Measurements from ENCODE around the gene SPDYE6. TPM values are rescaled to one million over a fixed set of nuclear protein-coding genes. Genes with fewer than 3 reads are reported as not detected.
A peak's percentile ranks its signal among the peaks of the same experiment; 100 is the strongest.

Gene SPDYE6
- total RNA-seq, 1 donor from 2014 or later, result not detected

- Mint-ChIP-seq H3K9me3 (ENCODE audit: unreplicated experiment) (no peaks in the 10 kb centered on the region), H3K4me1 (ENCODE audit: low read depth, unreplicated experiment) (peaks cover 4% of the 10 kb centered on the region), H3K27me3 (ENCODE audit: unreplicated experiment) (peaks cover 2% of the 10 kb centered on the region), H3K4me3 (ENCODE audit: unreplicated experiment) (no peak overlapping the region), H3K36me3 (ENCODE audit: unreplicated experiment) (no peaks in the 10 kb centered on the region), H3K27ac (ENCODE audit: unreplicated experiment) (no peak overlapping the region)
- no peak for DNase-seq
- no peak for TF ChIP-seq CTCF (IDR thresholded peaks at IDR 0.05; ENCODE audit: partially characterized antibody, unreplicated experiment)
These were observed 43.9 kb downstream of the SPDYE6 start for GRCh38 chr7:102312317-102312716.

GRCh38 chr7:102310414-102310815 lies 45.8 kb downstream of the SPDYE6 start:
- Mint-ChIP-seq H3K4me3 (ENCODE audit: unreplicated experiment) (peak overlapping the region; percentile 19), H3K27ac (ENCODE audit: unreplicated experiment) (peak overlapping the region; percentile 84), H3K4me1 (ENCODE audit: low read depth, unreplicated experiment) (peaks cover 5% of the 10 kb centered on the region), H3K36me3 (ENCODE audit: unreplicated experiment) (no peaks in the 10 kb centered on the region), H3K9me3 (ENCODE audit: unreplicated experiment) (peaks cover 2% of the 10 kb centered on the region), H3K27me3 (ENCODE audit: unreplicated experiment) (peaks cover 2% of the 10 kb centered on the region)
- no peak for TF ChIP-seq CTCF (IDR thresholded peaks at IDR 0.05; ENCODE audit: partially characterized antibody, unreplicated experiment)
- DNase-seq, result peak; percentile 52

GRCh38 chr7:102306916-102307677 lies 49.1 kb downstream of the SPDYE6 start:
- Mint-ChIP-seq H3K27ac (ENCODE audit: unreplicated experiment) (no peak overlapping the region), H3K9me3 (ENCODE audit: unreplicated experiment) (peaks cover 4% of the 10 kb centered on the region), H3K27me3 (ENCODE audit: unreplicated experiment) (no peaks in the 10 kb centered on the region), H3K4me1 (ENCODE audit: low read depth, unreplicated experiment) (peaks cover 5% of the 10 kb centered on the region), H3K4me3 (ENCODE audit: unreplicated experiment) (no peak overlapping the region), H3K36me3 (ENCODE audit: unreplicated experiment) (no peaks in the 10 kb centered on the region)
- no peak for TF ChIP-seq CTCF (IDR thresholded peaks at IDR 0.05; ENCODE audit: partially characterized antibody, unreplicated experiment)
- DNase-seq, result peak; percentile 53

GRCh38 chr7:102305414-102306268 lies 50.6 kb downstream of the SPDYE6 start:
- no peak for DNase-seq
- no peak for TF ChIP-seq CTCF (IDR thresholded peaks at IDR 0.05; ENCODE audit: partially characterized antibody, unreplicated experiment)
- H3K36me3 Mint-ChIP-seq (ENCODE audit: unreplicated experiment), result no peaks in the 10 kb centered on the region
- H3K4me1 Mint-ChIP-seq (ENCODE audit: low read depth, unreplicated experiment), result peaks cover 2% of the 10 kb centered on the region
- H3K27ac Mint-ChIP-seq (ENCODE audit: unreplicated experiment), result no peak overlapping the region
- H3K27me3 Mint-ChIP-seq (ENCODE audit: unreplicated experiment), result peaks cover 6% of the 10 kb centered on the region
- H3K4me3 Mint-ChIP-seq (ENCODE audit: unreplicated experiment), result no peak overlapping the region
- peaks cover 6% of the 10 kb centered on the region for H3K9me3 Mint-ChIP-seq (ENCODE audit: unreplicated experiment)
